Cardiac fibroblast (primary cell): ENCODE measurements around the gene ANO8.
A peak's percentile ranks its signal among the peaks of the same experiment; 100 is the strongest.

Experiments
- DNase-seq, 2 donors: peaks; one replicate each; pipeline versions ENCODE4 v3.0.0 to v3.0.0-alpha.2; 2010; ENCODE audit warnings: low read depth in 2 of 2
- H3K4me3 ChIP-seq, 2 donors: replicated peaks in 1 of 2; 1 replicate in 1 of 2; 2 replicates in 1 of 2; pipeline ENCODE4 v1.5.1; 2011; ENCODE audit warnings: low read depth in 2 of 2, low read length in 2 of 2, mild to moderate bottlenecking in 2 of 2, moderate library complexity in 1 of 2
- TF ChIP-seq, protein P1 (sequence below): IDR thresholded peaks from one replicate; pipeline ENCODE4 v1.5.1; 2011; ENCODE audit warnings: low read depth, mild to moderate bottlenecking, low read length, inconsistent platforms

ANO8 gene

GRCh38 chr19:17357078-17357666, 22.5 kb upstream of the ANO8 start:
- H3K4me3 ChIP-seq, result no peak overlapping the region
- TF ChIP-seq, protein P1, sequence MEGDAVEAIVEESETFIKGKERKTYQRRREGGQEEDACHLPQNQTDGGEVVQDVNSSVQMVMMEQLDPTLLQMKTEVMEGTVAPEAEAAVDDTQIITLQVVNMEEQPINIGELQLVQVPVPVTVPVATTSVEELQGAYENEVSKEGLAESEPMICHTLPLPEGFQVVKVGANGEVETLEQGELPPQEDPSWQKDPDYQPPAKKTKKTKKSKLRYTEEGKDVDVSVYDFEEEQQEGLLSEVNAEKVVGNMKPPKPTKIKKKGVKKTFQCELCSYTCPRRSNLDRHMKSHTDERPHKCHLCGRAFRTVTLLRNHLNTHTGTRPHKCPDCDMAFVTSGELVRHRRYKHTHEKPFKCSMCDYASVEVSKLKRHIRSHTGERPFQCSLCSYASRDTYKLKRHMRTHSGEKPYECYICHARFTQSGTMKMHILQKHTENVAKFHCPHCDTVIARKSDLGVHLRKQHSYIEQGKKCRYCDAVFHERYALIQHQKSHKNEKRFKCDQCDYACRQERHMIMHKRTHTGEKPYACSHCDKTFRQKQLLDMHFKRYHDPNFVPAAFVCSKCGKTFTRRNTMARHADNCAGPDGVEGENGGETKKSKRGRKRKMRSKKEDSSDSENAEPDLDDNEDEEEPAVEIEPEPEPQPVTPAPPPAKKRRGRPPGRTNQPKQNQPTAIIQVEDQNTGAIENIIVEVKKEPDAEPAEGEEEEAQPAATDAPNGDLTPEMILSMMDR, result no peak
- peak in 1 of 2 donors; percentile 25 for DNase-seq

GRCh38 chr19:17353386-17353785, 18.7 kb upstream of the ANO8 start:
- TF ChIP-seq, protein P1, result no peak
- no peak for DNase-seq
- no peak overlapping the region for H3K4me3 ChIP-seq

DNA sequence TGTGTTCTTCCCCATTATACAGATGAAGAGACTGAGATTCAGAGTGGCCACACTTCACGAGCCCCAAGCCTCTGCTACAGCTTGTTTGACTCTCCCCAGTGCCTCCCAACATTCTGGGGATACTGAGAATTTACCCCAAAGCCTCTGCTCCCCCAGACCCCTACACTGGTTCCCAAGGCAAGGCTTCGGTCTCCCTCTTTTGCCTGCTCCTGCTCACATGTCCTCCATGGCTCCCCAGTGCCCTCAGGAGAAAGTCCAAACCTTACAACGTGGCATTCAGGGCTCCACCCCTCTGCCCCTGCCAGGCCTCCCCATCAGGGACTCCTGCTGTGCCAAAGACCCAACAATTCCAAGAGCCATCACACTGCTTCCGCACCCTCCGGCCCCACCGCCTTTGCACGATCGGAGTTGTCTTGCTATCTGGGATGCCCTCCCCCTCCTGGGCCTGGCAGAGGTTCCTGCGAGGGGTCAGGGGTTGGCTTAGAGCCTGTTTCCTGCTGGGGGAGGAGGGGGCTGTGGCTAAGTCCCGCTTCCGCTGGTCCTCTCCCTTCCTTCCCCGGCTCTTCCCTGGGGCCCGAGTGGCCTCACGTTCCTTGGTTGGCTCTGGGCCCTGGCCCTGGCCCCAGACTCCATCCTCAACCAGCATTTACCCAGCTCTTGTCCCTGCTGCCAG, 18.1 kb upstream of the ANO8 start:
- H3K4me3 ChIP-seq, result no peak overlapping the region
- TF ChIP-seq, protein P1, result no peak
- DNase-seq, result peak in 1 of 2 donors; percentile 74

DNA sequence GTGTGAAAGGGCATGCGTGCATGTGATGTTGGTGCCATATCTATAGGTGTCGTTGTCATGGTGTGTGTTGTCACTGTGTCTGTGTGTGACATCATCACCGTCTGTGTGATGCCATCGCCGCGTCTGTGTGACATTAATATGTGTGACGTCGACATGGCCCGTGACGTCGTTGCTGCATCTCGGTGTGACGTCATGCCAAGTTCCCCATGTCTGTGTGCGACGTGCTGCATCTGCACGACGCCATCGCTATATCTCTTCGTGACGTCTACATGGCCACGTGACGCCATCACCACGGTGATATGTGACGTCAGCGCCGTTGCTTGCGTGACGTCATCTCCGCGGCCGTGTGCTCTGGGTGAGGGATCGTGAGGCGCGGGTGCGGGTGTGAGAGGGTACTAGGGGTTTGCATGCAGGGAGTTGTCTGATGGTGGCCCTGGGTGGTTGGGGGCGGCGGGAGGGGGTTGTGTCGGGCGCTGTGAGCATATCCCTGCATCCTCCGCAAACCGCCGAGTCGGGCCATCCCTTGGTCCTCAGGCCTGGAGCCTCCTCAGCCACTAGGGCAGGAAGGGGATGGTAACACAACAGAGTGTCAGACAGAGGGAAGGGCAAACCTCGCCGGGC, 17.3 kb upstream of the ANO8 start:
- TF ChIP-seq, protein P1, result no peak
- H3K4me3 ChIP-seq, result no peak overlapping the region
- no peak for DNase-seq

DNA sequence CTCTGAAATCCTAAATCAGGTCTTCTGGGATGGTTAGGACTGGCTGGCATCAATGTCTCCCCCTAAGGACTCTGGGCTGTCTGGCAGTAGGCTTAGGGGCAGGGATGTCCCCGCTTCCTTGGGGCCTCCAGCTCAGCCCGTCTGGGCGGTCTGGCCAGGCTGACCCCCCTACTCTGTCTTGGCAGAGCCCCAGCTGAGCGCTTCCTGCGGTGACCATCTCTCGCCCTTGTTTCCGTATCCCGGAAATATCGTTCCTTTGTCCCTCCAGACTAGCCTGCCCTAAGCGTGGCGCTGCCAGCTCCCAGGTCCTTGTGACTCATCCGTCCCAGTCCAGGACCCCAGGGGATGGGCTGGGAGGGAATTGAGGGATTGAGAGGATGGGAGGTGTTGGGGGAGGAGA, 14.0 kb upstream of the ANO8 start:
- H3K4me3 ChIP-seq, result peak overlapping the region in 1 of 2 donors; percentile 24

GRCh38 chr19:17347877-17348276, 13.2 kb upstream of the ANO8 start:
- DNase-seq, result no peak
- H3K4me3 ChIP-seq, result no peak overlapping the region
- TF ChIP-seq, protein P1, result no peak

More for the DNA sequence above, 14.0 kb upstream of the ANO8 start:
- DNase-seq, result peak; percentile 79 to 85
- TF ChIP-seq, protein P1, result no peak
